Fibroblast of skin of right quadriceps (primary cell): Measurements from ENCODE around the gene DRG1.
"Not testable (repeated sequence)": the region's sequence is repeated elsewhere in the genome, so short reads cannot be mapped to it uniquely, and the experiment has no call there.

Source experiments
- DNase-seq: peaks from one replicate; pipeline ENCODE4 v3.0.0-alpha.2; 2013

The DRG1 gene

DNA sequence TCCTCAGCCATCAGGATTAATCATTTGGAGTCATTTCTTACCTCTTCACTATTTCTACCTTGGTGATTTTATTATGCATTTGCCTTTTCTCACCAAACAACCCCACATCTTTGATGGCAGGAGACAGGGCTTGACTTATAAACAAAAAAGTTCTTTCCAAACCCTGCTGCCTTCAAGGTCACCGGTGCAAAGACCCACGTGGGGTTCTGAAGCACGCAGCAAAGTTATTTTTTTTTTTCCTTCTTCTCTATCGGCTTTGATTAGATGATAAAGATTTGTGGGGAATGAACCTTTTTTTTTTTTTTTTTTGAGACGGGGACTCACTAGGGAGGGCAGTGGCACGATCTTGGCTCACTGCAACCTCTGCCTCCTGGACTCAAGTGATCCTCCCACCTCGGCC, 44.1 kb downstream of the DRG1 start:
- DNase-seq: no peak

DNA sequence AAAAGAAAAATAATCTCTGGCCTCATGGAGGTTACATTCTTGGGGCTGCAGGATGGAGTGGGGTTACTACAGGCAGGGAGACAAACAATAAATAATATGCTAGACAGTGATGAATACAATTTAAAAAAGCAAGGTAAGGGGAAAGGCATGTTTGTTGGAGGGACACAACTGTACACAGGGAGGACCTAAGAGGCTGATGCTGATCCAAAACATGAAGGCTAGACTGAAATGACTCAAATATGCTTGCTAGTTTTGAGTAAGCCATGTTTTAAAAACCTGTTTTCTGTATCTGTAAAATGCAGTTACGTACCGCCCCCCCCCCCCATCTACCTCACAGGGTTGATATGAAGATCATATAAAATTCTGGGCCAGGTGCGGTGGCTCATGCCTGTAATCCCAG, 46.2 kb downstream of the DRG1 start:
- no peak for DNase-seq

DNA sequence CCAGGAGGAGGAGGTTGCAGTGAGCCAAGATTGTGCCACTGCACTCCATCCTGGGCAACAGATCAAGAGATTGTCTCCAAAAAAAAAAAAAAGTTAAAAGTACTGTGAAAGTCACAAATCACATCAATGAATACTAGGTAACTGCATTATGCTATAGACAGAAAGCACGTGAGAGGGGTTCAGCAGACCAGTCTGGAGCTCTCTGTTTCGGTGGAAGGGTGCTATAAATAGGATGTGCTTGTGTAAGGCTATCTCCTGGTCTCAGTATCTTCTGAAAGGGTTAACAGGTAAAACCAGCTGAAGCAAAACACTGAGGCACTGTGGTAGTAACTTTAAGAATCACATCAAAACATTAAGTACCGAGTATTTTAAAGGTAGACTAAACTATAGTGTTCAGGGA, 46.8 kb downstream of the DRG1 start:
- no peak for DNase-seq

GRCh38 chr22:31446767-31447166, 47.4 kb downstream of the DRG1 start:
- no peak for DNase-seq

DNA sequence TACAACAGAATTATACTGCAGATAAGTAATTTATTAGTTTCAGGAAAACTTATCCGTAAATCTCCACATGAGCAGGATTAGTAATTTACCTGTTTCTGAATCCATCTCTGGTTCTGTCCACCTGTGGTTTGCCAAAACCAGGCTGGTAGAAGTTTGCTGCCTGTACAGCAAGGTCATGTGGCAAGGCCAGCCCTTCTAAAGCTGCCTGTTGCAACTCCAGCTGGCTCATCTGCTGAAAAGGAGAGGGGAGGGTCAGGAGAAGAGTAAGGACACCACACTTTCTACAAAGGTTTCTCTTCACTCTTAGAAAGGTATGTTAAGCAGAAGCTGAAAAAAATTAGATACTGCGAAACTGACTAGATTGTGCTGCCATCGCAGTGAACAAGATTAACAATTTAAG, 47.9 kb downstream of the DRG1 start:
- no peak for DNase-seq

DNA sequence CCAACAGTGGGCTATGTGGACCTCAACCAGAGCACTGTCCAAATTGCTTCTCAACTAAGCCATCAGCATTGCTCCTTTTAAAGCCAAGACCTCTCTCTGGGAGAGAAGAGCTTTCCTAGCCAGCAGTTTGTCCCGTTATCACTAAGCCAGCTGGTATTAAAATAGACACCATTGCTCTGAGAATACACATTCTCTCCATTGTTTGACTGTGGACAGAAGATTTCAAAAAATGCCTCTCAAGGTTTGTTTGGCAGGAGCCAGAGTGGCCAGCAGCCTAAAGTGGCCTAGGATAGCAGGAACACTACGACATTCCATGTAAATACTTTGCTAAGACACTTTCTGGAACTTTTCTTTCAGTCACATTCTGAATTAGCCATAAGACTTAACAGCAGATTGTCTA, 49.0 kb downstream of the DRG1 start:
- no peak for DNase-seq

DNA sequence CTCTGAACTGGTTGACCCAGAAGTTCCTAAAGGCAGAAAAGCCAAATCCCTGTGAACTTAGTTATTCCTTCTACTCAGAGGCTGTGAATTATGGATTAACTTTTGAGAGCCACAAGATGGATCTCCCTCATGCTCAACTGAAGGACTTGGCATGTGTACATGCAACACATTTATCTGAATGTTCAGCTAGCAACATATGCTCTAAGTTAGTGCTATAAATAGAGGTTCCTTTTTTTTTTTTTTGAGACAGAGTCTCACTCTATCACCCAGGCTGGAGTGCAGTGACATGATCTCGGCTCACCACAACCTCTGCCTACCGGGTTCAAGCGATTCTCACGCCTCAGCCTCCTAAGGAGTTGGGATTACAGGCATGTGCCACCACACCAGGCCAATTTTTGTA, 50.1 kb downstream of the DRG1 start:
- DNase-seq: no peak

DNA sequence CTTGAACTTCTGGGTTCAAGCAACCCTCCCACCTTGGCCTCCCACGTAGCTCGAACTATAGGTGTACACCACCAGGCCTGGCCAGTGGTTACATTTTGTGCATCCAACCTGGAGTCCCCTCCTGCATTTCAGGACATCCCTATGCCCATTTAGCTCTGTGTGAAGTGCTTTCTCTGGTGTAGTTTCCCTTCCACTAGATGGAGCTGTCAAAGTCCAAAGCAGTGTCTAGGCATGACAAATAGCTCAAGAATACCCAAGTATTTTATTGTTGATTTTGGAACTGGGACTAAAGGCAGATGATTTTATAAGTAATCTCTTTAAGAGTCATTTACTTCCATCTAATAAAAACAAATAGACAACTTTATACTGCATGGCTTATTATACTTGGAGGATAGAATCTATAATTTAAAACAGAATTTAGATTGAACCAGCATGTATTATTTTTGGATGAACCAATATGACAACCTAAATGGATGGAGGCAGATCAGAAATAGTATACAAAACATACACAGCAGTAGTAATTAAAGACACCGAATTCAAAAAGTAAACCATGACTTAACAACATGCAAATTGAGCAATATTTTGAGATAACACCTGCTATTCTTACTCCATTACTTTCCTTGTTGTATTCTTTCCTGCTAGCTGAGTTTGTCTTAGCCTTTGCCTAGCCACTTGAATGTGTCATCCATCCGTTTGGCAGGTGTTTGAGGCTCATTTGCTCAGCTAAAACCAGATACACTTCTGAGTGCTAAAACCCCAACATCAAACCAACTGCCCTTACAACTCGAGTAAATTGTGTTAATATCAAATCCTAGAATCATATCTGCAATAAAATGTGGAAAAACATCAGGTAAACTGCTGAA, 52.5 kb downstream of the DRG1 start:
- DNase-seq: peak; percentile 40

DNA sequence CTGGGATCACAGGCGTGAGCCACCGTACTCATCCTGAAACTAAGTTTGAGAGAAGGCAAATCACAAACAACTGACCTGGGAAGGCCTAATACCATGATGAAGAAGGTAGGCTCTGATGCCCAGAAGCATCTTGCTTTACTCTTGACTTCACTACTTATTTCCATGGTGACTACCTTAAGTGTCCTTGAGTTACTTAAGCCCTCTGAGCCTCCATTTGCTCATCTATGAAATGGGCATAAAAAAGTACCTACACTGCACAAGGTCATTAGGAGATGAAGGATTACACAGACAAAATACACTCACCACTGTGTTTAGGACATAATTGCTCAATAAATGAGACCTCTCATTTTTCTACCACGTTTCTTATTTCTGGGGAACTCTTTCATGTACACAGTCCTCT, 62.3 kb downstream of the DRG1 start:
- no peak for DNase-seq

DNA sequence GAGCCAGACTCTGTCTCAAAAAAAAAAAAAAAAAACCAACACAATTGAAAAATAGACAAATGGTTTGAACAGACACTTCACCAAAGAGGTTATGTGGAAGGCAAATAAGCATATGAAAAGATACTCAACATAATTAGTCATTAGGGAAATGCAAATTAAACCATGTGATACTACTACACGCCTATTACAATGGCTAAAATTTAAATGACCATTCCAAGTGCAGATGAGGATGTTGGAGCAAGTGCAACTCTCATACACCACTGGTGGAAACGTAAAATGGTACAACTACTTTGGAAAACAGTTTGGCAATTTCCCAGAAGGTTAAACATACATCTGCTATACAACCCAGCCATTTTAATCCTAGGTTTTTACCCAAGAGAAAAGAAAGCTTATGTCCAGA, 65.9 kb downstream of the DRG1 start:
- no peak for DNase-seq

- DNase-seq: peak; percentile 82
Observed at GRCh38 chr22:31474743-31475142, 75.3 kb downstream of the DRG1 start.

DNA sequence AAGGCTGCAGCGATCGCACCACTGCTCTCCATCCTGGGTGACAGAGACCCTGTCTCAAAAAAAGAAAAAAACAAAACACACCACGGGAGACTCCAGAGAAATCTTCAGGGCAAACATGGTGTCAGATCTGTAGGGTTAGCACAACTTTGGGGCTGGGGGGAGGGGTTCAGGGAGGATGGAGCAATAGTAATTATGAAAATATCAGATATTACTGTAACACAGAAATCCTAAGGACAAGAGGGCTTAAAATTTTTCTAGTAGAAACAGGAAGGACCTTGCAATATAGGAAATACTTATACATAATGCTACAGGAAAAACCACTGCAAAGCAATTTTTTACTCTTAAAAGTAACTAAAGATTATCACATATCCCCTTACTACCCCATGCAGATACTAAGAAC, 76.4 kb downstream of the DRG1 start:
- DNase-seq: no peak

DNA sequence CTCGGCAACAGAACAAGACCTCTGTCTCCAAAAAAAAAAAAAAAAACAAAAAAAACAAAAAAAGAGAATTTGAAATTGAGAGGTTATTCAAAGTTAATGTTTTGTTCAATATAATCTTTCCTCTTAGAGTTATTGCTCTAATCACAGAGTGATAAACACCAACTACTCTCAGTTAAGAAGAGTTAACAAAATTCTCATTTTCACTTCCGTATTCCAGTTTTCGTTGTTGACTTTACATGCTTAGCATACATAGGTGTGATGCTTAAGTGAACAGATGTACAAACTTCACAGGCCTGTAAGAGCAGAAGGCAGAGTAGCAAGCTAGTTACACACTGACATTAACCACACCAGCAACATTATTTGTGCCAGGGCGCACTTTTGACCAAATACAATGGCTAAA, 77.9 kb downstream of the DRG1 start:
- no peak for DNase-seq

DNA sequence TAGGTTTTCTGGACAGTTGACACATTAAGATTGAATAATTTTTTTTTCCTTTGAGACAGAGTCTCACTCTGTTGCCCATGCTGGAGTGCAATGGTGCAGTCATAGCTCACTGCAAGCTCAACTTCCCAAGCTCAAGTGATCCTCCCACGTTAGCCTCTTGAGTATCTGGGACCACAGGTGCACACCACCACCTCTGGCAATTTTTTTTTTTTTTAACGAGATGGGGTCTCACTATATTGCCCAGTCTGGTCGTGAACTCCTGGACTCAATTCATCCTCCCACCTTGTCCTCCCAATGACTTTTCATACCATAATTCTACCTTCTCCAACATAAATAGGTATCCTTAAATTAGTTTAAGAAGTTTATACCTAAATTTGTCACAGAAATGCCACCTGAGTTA, 81.7 kb downstream of the DRG1 start:
- no peak for DNase-seq

GRCh38 chr22:31482470-31482869, 83.1 kb downstream of the DRG1 start:
- DNase-seq: not testable (repeated sequence)
